ENCODE measurements around the gene ATM.

- TF ChIP-seq, protein P1, sequence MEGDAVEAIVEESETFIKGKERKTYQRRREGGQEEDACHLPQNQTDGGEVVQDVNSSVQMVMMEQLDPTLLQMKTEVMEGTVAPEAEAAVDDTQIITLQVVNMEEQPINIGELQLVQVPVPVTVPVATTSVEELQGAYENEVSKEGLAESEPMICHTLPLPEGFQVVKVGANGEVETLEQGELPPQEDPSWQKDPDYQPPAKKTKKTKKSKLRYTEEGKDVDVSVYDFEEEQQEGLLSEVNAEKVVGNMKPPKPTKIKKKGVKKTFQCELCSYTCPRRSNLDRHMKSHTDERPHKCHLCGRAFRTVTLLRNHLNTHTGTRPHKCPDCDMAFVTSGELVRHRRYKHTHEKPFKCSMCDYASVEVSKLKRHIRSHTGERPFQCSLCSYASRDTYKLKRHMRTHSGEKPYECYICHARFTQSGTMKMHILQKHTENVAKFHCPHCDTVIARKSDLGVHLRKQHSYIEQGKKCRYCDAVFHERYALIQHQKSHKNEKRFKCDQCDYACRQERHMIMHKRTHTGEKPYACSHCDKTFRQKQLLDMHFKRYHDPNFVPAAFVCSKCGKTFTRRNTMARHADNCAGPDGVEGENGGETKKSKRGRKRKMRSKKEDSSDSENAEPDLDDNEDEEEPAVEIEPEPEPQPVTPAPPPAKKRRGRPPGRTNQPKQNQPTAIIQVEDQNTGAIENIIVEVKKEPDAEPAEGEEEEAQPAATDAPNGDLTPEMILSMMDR (IDR thresholded peaks at IDR 0.05) = no peak
- no peak for TF ChIP-seq EZH2 (IDR thresholded peaks at IDR 0.05; ENCODE audit: borderline replicate concordance, insufficient read depth, low read depth, low read length, poor library complexity, severe bottlenecking)
Observed at GRCh38 chr11:108239076-108239475, 16.2 kb downstream of the ATM start.
